Activated CD8-positive, alpha-beta memory T cell treated with anti-CD3 and anti-CD28 coated beads for 36 hours (primary cell): ENCODE measurements around the gene ITGAX. TPM values are rescaled to one million over a fixed set of nuclear protein-coding genes. Genes with fewer than 3 reads are reported as not detected.
"Not testable (repeated sequence)": the region's sequence is repeated elsewhere in the genome, so short reads cannot be mapped to it uniquely, and the experiment has no call there.

ENCODE experiments used
- CTCF ChIA-PET: fragments of 350-600 bp; sonication (Branson Sonifier 250); formaldehyde crosslinking; loops from one replicate; lab custom pipeline; 2021; ENCODE audit warnings: antibody characterized with exemption; lab: Charles Lee
- POLR2A ChIA-PET: fragments of 350-600 bp; sonication (Branson Sonifier 250); formaldehyde crosslinking; loops from one replicate; lab custom pipeline; 2021; ENCODE audit warnings: antibody characterized with exemption; lab: Charles Lee
- total RNA-seq, 2 experiments: library from RNA; stranded (reverse); gene quantifications; one replicate each; pipeline ENCODE4 v1.2.3, GENCODE V29; 2021

ITGAX gene
- total RNA-seq, 2 experiments from 2014 or later: 4.3 to 5.3 TPM

DNA sequence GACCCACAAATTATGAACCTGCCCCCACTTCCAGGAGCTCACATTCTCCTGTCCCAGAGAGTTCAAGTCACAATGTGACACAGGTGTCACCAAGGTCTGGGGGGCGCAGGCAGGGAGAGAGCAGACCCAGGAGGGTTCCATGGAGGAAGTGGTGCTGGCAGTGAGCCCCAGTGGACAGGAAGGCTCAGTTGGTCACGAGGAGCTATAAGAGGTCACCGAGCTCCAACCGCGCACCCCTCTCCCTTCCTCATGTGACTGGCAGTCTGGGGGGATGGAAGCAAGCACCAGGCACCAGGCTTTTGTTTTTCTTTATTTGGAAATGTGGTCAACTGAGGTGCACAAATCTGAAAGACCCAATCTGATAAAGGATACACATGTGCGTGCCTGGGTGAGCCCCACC, 40.7 kb downstream of the ITGAX start:
- CTCF ChIA-PET: interaction anchor here (0.7 kb wide), 1 partner anchor 151 kb away, joined by 3 read pairs; no protein-coding TSS in a partner anchor
- POLR2A ChIA-PET: no interaction called here

GRCh38 chr16:31397096-31397660, 42.2 kb downstream of the ITGAX start:
- POLR2A ChIA-PET: no interaction called here
- CTCF ChIA-PET: no interaction called here

GRCh38 chr16:31397701-31398100, 42.7 kb downstream of the ITGAX start:
- ChIA-PET CTCF (no interaction called here), POLR2A (no interaction called here)

DNA sequence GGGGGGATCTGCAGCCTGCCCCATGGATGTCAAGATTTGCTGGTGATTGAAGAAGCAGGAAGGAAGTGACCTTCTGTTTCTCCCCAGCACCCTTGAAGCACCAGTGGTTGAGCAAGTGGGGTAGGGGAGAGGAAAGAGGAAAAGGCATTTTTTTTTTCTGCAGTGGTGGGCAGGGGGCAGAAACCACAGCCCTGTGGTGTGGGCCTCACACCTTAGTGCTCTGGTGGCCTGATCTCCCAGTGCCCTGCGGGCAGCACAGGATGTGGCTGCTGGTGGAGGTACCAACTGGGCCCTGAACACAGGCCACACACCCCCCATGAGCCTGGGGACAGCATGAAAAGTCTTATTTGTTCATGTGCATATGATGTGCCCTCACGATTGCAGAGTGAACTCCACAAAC, 45.2 kb downstream of the ITGAX start:
- POLR2A ChIA-PET: no interaction called here
- CTCF ChIA-PET: no interaction called here

DNA sequence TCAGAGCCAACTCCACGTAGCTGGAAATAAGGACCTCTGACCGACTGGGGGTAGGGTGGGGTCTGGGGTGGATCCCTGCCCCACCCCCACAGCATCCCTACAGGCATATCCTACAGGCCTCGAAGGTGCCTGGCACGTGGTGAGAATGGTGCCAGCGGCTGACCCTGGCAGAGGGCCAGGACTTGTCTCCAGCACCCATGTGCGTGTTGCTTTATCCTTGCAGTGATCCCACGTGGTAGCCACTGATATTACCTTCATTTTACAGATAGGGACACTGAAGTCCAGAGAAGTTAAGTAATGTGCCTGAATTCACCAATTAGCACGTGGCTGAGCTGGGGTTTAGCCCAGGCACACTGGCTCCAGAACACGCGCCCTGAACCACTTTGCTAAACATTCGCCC, 46.5 kb downstream of the ITGAX start:
- POLR2A ChIA-PET: interaction anchor here (0.5 kb wide), 1 partner anchor 44 kb away, joined by 4 read pairs; no protein-coding TSS in a partner anchor
- CTCF ChIA-PET: no interaction called here

GRCh38 chr16:31402687-31403086, 47.7 kb downstream of the ITGAX start:
- POLR2A ChIA-PET: interaction anchor here (0.6 kb wide), 1 partner anchor 9 kb away, joined by 7 read pairs; no protein-coding TSS in a partner anchor

GRCh38 chr16:31403590-31404352, 48.8 kb downstream of the ITGAX start:
- CTCF ChIA-PET: no interaction called here
- POLR2A ChIA-PET: no interaction called here

More at GRCh38 chr16:31402687-31403086, 47.7 kb downstream of the ITGAX start:
- CTCF ChIA-PET: no interaction called here

- POLR2A ChIA-PET: no interaction called here
- CTCF ChIA-PET: no interaction called here
Observed at GRCh38 chr16:31404353-31405064, 49.5 kb downstream of the ITGAX start.

- ChIA-PET POLR2A (no interaction called here), CTCF (interaction anchor here (1.0 to 1.3 kb wide), 2 partner anchors 35 to 103 kb away, joined by 3 read pairs; partner anchors contain the start of gene ZNF843)
Observed at GRCh38 chr16:31407406-31407805, 52.4 kb downstream of the ITGAX start.

DNA sequence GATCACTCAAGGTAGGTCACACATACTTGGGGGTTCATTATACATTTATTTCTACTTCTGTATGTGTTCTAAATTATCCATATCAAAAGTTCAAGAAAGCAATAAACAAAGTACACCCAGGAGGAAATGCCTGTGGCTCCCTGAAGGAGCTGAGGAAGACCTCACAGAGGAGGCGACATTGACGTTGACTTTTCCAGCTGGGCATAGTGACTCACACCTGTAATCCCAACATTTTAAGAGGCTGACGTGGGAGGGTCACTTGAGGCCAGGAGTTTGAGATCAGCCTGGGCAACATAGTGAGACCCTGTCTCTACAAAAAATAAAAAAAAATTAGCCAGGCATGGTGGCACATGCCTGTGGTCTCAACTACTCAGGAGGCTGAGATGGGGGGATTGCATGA, 54.5 kb downstream of the ITGAX start:
- ChIA-PET POLR2A (no interaction called here), CTCF (no interaction called here)

- ChIA-PET POLR2A (interaction anchor here (0.6 kb wide), 1 partner anchor 1520 kb away, joined by 5 read pairs; no protein-coding TSS in a partner anchor), CTCF (no interaction called here)
Observed at GRCh38 chr16:31410082-31410481, 55.1 kb downstream of the ITGAX start.

DNA sequence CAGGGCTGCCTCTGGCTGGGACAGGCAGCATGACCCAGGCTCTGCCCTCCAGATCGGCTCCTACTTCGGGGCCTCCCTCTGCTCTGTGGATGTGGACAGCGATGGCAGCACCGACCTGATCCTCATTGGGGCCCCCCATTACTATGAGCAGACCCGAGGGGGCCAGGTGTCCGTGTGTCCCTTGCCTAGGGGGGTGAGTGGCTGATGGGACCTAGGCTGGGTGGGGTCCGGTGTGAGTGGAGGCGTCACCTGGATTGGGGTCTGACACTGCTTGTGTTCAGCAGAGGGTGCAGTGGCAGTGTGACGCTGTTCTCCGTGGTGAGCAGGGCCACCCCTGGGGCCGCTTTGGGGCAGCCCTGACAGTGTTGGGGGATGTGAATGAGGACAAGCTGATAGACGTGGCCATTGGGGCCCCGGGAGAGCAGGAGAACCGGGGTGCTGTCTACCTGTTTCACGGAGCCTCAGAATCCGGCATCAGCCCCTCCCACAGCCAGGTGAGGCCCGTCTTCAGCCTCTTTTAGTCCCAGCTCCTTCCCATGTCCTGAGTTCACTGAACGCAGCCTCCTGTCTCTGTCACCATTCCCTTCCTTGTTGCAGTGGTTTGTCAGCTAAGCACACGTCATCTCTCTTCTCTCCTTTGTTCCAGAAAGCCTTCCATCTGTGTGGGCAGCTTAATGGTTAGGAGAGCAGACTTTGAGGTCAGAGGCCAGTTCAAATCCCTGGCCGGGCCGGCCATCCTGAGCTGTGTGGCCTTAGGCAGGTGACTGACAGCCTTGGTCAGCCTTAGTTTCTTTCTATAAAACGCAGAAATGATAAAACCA, 56.3 kb downstream of the ITGAX start:
- CTCF ChIA-PET: no interaction called here
- POLR2A ChIA-PET: no interaction called here

- ChIA-PET POLR2A (no interaction called here), CTCF (interaction anchor here (0.6 kb wide), 1 partner anchor 247 kb away, joined by 3 read pairs; no protein-coding TSS in a partner anchor)
Observed at GRCh38 chr16:31412750-31413149, 57.8 kb downstream of the ITGAX start.

GRCh38 chr16:31413381-31413780, 58.4 kb downstream of the ITGAX start:
- POLR2A ChIA-PET: no interaction called here
- CTCF ChIA-PET: interaction anchor here (0.6 kb wide), 1 partner anchor 247 kb away, joined by 3 read pairs; no protein-coding TSS in a partner anchor

DNA sequence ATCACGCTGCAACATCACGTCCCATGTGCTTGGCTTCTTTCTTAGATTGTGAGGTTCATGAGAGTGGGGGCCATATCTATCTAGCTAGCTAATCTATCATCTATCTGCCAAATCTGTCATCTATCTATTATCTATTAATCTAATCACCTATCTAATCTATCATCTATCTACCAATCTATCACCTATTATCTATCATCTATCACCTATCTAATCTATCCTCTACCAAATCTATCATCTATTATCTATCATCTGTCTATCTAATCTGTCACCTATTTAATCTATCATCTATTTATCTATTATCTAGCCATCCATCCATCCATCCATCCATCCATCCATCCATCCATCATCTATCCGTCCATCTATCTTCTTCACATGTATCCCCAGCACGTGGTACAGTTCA, 59.0 kb downstream of the ITGAX start:
- POLR2A ChIA-PET: no interaction called here
- CTCF ChIA-PET: no interaction called here

DNA sequence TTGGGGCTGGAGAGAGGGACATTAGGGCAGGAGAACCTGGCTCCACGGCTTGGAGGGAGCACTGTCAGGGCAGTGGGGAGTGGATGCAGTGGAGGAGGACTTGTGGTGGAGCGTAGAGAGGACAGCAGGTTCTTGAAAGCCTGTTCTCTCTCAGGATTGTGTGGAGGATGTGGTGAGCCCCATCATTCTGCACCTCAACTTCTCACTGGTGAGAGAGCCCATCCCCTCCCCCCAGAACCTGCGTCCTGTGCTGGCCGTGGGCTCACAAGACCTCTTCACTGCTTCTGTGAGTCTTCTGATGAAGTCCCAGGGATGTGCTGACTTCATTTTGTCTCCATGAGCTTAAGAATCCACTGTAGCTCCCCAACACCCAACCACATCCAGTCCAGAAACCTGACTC, 59.7 kb downstream of the ITGAX start:
- POLR2A ChIA-PET: no interaction called here

GRCh38 chr16:31416371-31416770, 61.4 kb downstream of the ITGAX start:
- POLR2A ChIA-PET: no interaction called here
- CTCF ChIA-PET: interaction anchor here (1.3 kb wide), 1 partner anchor 26 kb away, joined by 4 read pairs; no protein-coding TSS in a partner anchor

More for the DNA sequence above, 59.7 kb downstream of the ITGAX start:
- CTCF ChIA-PET: no interaction called here

DNA sequence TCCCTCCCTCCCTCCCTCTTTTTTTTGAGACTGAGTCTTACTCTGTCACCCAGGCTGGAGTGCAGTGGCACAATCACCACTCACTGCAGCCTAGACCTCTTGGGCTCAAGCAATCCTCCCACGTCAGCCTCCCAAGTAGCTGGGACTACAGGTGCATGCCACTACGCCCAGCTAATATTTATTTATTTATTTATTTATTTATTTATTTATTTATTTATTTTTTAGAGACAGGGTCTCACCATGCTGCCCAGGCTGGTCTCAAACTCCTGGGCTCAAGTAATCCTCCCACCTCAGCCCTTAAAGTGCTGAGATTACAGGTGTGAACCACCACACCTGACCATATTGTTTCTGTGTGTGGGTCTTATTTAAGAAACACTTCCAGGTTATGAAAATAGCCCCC, 62.1 kb downstream of the ITGAX start:
- CTCF ChIA-PET, POLR2A ChIA-PET: not testable (repeated sequence)

GRCh38 chr16:31417916-31418315, 62.9 kb downstream of the ITGAX start:
- ChIA-PET CTCF (no interaction called here), POLR2A (no interaction called here)
